ENCODE data around the gene SFSWAP. TPM values are rescaled to one million over a fixed set of nuclear protein-coding genes. Genes with fewer than 3 reads are reported as not detected.
A peak's percentile ranks its signal among the peaks of the same experiment; 100 is the strongest.
"Not testable (repeated sequence)": the region's sequence is repeated elsewhere in the genome, so short reads cannot be mapped to it uniquely, and the experiment has no call there.

SFSWAP gene
- total RNA-seq, 2 donors from 2014 or later, result 34.2 to 41.1 TPM

DNA sequence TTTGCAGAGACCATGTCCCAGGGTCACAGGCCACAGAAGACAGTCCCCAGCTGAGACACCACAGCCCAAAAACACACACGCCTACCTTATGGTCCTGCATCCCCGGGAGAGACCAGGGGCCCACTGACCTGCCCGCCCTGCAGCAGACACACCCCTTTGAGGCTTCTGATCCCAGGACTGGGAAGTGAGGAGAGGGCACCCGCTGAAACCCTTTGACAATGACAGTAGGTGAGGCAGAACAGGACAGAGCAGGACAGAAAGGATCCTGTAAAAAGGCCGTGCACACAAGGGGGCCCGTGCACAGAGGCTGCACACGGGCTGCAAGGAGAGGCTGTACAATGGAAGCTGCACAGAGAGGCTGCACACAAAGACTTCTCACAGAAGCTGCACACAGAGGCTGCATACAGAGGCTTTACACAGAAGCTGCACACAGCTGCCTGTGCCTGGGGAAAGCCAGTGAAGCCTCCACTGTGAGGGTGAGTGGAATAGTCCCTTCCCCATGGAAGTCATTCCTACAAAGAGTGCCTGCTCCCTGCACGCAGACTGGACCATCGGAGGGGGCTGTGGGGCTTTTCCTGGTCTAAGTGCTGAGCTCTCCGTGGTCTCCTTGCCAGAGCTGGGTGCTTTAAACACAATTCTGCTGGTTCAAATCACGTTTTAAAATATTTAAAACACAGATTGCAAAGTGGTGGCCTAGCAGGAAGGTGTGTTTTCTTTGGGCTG is 16.6 kb upstream of the SFSWAP start:
- DNase-seq (no peak), ATAC-seq (no peak)
- intact Hi-C loops (cut with DNase I, micrococcal nuclease), result no loop called here

DNA sequence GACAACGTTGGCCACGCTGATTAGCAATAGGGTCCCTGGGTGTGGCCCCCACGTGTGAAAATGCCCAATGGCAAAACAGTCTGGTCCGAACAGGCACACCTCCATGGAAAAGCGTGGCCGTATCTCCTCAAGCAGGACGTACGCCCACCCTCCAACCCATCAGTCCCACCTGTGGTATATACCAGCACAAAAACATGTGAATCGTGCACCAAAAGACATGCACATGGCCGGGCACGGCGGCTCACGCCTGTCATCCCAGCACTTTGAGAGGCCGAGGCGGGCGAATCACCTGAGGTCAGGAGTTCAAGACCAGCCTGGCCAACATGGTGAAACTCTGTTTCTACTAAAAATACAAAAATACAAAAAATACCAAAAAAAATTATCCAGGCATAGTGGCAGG is 14.9 kb upstream of the SFSWAP start:
- DNase-seq (no peak), ATAC-seq (no peak)
- intact Hi-C loops (cut with DNase I, micrococcal nuclease), result no loop called here

GRCh38 chr12:131698286-131698685 is 12.6 kb upstream of the SFSWAP start:
- intact Hi-C loops (cut with DNase I, micrococcal nuclease), result no loop called here
- DNase-seq (no peak), ATAC-seq (no peak)

DNA sequence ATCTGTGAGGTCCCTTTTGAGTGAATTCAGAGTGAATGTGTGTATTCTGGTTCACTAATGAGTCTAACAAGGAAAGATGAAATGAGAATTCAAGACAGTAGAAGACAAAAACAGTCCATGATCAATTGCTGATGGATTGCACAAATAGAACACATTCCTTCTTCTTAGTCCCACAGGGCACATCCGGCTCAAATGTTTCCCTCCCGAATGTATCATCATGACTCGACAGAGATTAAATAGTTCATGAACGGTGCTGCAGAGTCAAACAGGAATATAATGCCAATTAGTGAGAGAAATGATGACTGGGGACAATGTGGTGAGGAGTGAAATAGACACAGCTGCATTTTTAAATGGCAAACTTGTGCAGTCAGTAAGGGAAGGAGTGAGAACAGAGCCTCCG is 11.5 kb upstream of the SFSWAP start:
- ATAC-seq (no peak), DNase-seq (no peak)
- intact Hi-C loops (cut with DNase I, micrococcal nuclease), result no loop called here

DNA sequence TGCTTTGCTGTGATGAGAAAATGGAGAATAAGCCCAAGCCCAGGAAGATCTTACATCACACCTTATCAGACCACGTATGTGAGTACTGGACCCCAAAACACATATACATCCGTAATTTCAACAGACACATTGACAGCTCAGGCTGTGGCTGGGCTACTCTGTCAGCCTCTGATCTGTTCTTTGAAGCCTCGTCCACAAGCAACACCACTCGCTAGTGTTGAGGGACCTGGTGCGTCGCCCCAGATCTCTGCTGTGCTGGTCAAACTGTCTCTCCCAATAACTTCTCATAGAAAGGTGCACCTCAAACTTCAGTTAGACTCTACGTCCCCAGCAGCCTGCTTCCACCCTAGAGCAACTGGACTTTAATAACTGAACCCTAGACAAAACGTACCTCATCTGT is 10.6 kb upstream of the SFSWAP start:
- DNase-seq, result no peak
- no peak for ATAC-seq
- intact Hi-C loops (cut with DNase I, micrococcal nuclease), result no loop called here

- DNase-seq, result no peak
- intact Hi-C loops (cut with DNase I, micrococcal nuclease), result no loop called here
- no peak for ATAC-seq
Observed at GRCh38 chr12:131701705-131702572, 9.0 kb upstream of the SFSWAP start.

- no peak for ATAC-seq
- intact Hi-C loops (cut with DNase I, micrococcal nuclease), result no loop called here
Observed at GRCh38 chr12:131702573-131702877, 8.4 kb upstream of the SFSWAP start.

DNA sequence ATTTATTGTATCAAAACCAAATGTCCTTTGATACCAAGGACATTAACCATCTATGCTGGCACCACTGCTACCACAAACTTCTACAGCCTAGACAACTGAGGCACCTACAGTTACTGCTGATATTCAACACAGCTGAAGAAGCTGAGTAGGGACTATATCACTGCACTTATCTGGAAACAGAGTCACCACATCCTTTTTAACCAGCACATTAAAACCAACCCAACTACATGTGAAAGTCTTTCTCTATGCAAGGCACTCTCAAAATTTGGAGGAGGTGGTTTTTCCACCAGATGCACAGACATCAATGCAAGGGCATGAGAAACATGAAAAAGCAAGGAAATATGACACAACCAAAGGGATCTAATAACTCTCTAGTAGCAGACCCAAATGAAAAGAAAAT is 7.7 kb upstream of the SFSWAP start:
- ATAC-seq (no peak), DNase-seq (no peak)
- intact Hi-C loops (cut with DNase I, micrococcal nuclease), result no loop called here

More at GRCh38 chr12:131702573-131702877, 8.4 kb upstream of the SFSWAP start:
- no peak for DNase-seq

DNA sequence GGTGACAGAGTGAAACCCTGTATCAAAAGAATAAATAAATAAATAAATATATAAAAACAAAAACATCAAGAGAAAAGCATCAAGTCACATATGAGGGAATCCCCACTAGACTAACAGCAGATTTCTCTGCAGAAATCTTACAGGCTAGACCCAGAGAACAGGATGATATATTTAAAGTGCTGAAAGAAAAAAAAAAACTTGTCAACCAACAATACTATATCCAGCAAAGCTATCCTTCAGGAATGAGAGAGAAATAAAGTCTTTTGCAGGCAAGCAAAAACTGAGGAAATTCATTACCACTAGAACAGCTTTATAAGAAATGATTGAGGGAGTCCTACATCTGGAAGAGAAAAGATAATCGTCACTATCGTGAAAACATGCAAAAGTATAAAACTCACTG is 6.4 kb upstream of the SFSWAP start:
- intact Hi-C loops (cut with DNase I, micrococcal nuclease), result no loop called here
- no peak for ATAC-seq
- no peak for DNase-seq

GRCh38 chr12:131706709-131707108 is 4.2 kb upstream of the SFSWAP start:
- intact Hi-C loops (cut with DNase I, micrococcal nuclease); DNase-seq; ATAC-seq: not testable (repeated sequence)

- no peak for ATAC-seq
- intact Hi-C loops (cut with DNase I, micrococcal nuclease), result no loop called here
Observed at GRCh38 chr12:131709226-131709625, 1.7 kb upstream of the SFSWAP start.

GRCh38 chr12:131711551-131712205 is 788 bp downstream of the SFSWAP start:
- intact Hi-C loops (cut with DNase I, micrococcal nuclease), result no loop called here
- ATAC-seq, result peak; percentile 11
- DNase-seq, result no peak

More at GRCh38 chr12:131709226-131709625, 1.7 kb upstream of the SFSWAP start:
- DNase-seq, result no peak

GRCh38 chr12:131713349-131713748 is 2.5 kb downstream of the SFSWAP start:
- ATAC-seq (no peak), DNase-seq (no peak)
- intact Hi-C loops (cut with DNase I, micrococcal nuclease), result no loop called here

- intact Hi-C loops (cut with DNase I, micrococcal nuclease), result no loop called here
- ATAC-seq (no peak), DNase-seq (no peak)
Observed at GRCh38 chr12:131714759-131715158, 3.9 kb downstream of the SFSWAP start.

DNA sequence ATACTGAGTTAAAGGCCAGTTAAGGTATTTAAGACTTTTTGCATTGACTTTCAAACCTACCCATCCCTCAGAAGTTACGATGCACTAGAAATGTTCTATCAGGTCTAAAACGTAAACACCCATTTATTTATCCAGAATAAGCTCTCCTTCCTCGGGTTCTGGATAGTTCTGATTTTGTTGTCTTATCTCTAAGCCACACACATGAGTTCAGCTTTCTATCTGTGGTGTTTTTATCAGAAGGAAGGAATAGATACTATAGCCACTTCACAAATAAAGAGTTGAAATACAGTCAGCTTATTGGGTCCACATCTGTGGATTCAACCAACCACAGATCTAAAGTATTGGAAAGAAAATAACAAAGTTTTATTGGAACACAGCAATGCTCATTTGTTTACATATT is 5.4 kb downstream of the SFSWAP start:
- intact Hi-C loops (cut with DNase I, micrococcal nuclease), result no loop called here
- no peak for ATAC-seq

GRCh38 chr12:131720241-131720640 is 9.4 kb downstream of the SFSWAP start:
- intact Hi-C loops (cut with DNase I, micrococcal nuclease), result no loop called here
- no peak for DNase-seq
- no peak for ATAC-seq

More for the DNA sequence above, 5.4 kb downstream of the SFSWAP start:
- no peak for DNase-seq

DNA sequence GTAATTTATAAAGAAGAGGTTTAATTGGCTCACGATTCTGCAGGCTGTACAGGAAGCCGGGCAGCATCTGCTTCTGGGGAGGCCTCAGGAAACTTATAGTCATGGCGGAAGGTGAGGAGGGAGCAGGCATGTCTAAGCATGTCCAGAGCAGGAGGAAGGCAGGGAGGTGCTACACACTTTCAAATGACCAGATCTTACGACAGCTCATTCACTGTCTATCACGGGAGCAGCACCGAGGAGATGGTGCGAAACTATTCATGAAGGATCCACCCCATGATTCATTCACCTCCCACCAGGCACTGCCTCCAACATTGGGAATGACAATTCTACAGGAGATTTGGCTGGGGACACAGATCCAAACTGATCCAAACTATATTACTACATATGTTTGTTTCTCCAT is 10.0 kb downstream of the SFSWAP start:
- intact Hi-C loops (cut with DNase I, micrococcal nuclease), result no loop called here
- ATAC-seq, result no peak

DNA sequence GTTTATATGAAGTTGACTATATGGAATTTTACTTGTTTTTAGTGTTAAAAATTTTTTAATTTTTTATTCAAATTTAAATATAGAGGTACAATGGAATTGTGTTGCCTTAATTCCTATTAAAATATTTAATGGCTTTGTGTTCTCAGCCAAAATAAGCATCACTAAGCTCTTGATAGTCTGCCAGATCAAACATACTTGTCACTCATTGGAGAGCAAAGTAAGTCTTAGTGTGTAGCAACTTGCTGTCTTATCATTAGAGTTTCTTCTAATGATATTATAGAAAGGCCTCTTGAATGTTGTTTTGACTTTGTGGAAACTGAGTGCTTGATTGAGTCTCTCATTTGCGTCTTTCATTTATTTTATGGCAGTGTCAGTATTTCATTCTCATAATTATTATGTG is 10.7 kb downstream of the SFSWAP start:
- intact Hi-C loops (cut with DNase I, micrococcal nuclease), result no loop called here
- DNase-seq (no peak), ATAC-seq (no peak)

More for the DNA sequence above, 10.0 kb downstream of the SFSWAP start:
- no peak for DNase-seq

GRCh38 chr12:131723532-131723931 is 12.6 kb downstream of the SFSWAP start:
- intact Hi-C loops (cut with DNase I, micrococcal nuclease), result no loop called here
- no peak for ATAC-seq
- DNase-seq, result no peak

DNA sequence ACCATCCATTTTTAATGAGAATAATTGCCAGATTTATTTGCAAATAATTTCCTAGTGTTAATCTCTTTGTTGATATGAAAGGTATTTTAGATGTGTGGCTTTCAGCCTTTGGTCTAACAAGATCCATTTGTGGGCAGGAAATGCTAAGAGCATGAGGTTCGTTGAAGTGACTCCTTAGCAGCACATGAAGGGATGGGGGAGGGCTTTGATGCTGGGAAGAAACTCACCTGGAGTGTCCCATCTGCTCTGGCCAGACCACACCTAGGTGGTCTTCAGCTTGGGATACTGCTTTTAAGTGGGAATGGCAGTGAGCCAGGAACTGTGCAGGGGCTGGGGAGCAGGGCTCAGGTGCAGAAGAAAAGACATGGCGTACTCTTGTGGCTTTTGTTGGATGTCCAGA is 13.6 kb downstream of the SFSWAP start:
- DNase-seq (no peak), ATAC-seq (no peak)
- intact Hi-C loops (cut with DNase I, micrococcal nuclease), result no loop called here

All from left colon (tissue), 2 donors.